Activated naive CD4-positive, alpha-beta T cell treated with anti-CD3 and anti-CD28 coated beads for 36 hours (primary cell): Measurements from ENCODE around the gene RRP9. TPM values are rescaled to one million over a fixed set of nuclear protein-coding genes. Genes with fewer than 3 reads are reported as not detected.
A peak's percentile ranks its signal among the peaks of the same experiment; 100 is the strongest.

Experiments used
- CTCF ChIA-PET: fragments of 350-600 bp; sonication (Branson Sonifier 250); formaldehyde crosslinking; loops from one replicate; lab custom pipeline; 2021; ENCODE audit warnings: antibody characterized with exemption; lab: Charles Lee
- DNase-seq: peaks from one replicate; pipeline ENCODE4 v3.0.0-alpha.2; 2020
- H3K27ac Mint-ChIP-seq: one replicate; pipeline ENCODE4 v1.8.0; 2021; ENCODE audit warnings: mild to moderate bottlenecking, mixed read lengths
- H3K27me3 Mint-ChIP-seq: one replicate; pipeline ENCODE4 v1.8.0; 2021; ENCODE audit warnings: low read depth, mixed read lengths
- H3K36me3 Mint-ChIP-seq: one replicate; pipeline ENCODE4 v1.8.0; 2021; ENCODE audit warnings: low read depth, mixed read lengths
- H3K4me1 Mint-ChIP-seq: one replicate; pipeline ENCODE4 v1.8.0; 2021; ENCODE audit warnings: low read depth, mixed read lengths
- H3K4me3 Mint-ChIP-seq: one replicate; pipeline ENCODE4 v1.8.0; 2021; ENCODE audit warnings: mild to moderate bottlenecking, moderate library complexity, mixed read lengths
- H3K9me3 Mint-ChIP-seq: one replicate; pipeline ENCODE4 v1.8.0; 2021; ENCODE audit warnings: mixed read lengths
- intact Hi-C: fragments of 100-400 bp; cut with micrococcal nuclease; formaldehyde crosslinking; loops from one replicate; pipeline ENCODE4 v1.15.1; 2023
- total RNA-seq, 2 experiments: library from RNA; stranded (reverse); gene quantifications; one replicate each; pipeline ENCODE4 v1.2.3, GENCODE V29; 2021

Gene RRP9
- total RNA-seq, 2 experiments from 2014 or later = 24.6 to 25.0 TPM

DNA sequence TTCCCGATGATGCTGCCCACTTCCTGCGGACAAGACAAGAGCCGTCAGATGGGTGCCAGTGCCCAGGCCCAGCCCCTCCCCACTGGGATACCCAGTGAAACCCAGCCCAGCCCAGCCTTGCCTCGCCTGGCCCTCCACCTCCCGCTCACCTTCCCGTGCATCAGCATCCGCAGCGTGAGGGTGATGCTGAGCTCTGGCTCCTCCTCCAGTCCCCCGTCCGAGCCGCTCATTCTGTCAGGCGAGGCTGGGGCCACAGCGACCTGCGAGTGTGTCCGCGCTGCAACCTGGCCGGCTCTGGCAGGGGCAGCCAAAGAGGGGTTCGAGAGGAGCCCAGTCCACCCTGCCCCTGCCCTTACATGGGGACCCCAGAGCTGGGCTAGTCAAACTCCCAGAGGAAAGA lies 19.3 kb upstream of the RRP9 start:
- CTCF ChIA-PET = interaction anchor here (3.3 kb wide), 1 partner anchor 13 kb away, joined by 11 read pairs; the partner anchor contains the start of genes ABHD14A and ABHD14B
- H3K27me3 Mint-ChIP-seq = no peaks in the 10 kb centered on the region
- intact Hi-C loops = no loop called here
- no peaks in the 10 kb centered on the region for H3K4me1 Mint-ChIP-seq
- DNase-seq = no peak
- H3K4me3 Mint-ChIP-seq = no peak overlapping the region
- no peak overlapping the region for H3K27ac Mint-ChIP-seq
- no peaks in the 10 kb centered on the region for H3K36me3 Mint-ChIP-seq
- H3K9me3 Mint-ChIP-seq = no peaks in the 10 kb centered on the region

DNA sequence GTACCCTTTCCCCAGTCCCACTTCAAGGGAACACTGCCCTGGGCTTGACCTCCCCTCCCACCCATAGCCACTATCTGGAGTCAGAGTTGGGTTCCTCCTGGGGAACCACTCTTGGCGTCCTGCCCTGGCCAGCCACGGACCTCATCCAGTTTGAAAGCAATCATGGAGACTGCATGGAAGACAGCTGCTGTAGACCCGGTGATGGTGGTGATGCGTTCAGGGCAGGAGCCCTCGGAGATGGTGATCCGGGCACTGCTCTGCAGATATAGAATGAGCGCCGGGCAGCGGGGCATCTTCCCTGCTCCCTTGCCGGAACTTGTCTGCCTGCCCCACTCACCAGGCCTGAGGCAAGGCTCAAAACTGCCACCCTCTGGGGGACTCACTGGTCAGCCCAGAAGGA lies 18.7 kb upstream of the RRP9 start:
- H3K4me3 Mint-ChIP-seq = no peak overlapping the region
- H3K9me3 Mint-ChIP-seq = no peaks in the 10 kb centered on the region
- no peaks in the 10 kb centered on the region for H3K36me3 Mint-ChIP-seq
- intact Hi-C loops = no loop called here
- H3K27me3 Mint-ChIP-seq = no peaks in the 10 kb centered on the region
- no peaks in the 10 kb centered on the region for H3K4me1 Mint-ChIP-seq
- H3K27ac Mint-ChIP-seq = no peak overlapping the region
- CTCF ChIA-PET = interaction anchor here (1.0 to 3.3 kb wide), 2 partner anchors 14 to 41 kb away, joined by 3 to 11 read pairs; partner anchors contain the start of genes ABHD14A and ABHD14B
- no peak for DNase-seq

DNA sequence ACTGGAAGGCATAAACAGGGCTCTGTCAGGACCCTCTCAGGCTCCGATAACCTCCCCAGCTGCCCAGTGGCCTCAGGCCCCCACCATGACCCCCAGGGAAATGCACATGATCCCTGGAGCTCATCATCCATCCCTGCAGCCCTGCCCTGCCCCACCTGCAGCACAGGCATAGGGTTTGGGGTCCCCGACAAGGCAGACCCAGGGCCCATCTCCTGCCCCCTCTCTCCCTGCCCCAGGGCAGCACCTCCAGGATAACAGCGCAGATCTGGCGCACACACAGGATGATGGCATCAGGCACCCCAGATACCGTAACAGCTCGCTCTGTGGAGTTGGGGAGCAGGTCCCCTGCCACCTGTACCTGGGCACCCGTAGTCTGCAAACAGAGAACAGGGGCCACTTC lies 17.9 kb upstream of the RRP9 start:
- intact Hi-C loops = no loop called here
- Mint-ChIP-seq H3K4me3 (no peak overlapping the region), H3K4me1 (no peaks in the 10 kb centered on the region), H3K9me3 (no peaks in the 10 kb centered on the region), H3K27ac (no peak overlapping the region), H3K36me3 (no peaks in the 10 kb centered on the region), H3K27me3 (peaks cover 7% of the 10 kb centered on the region)
- DNase-seq = no peak
- CTCF ChIA-PET = interaction anchor here (1.0 kb wide), 1 partner anchor 42 kb away, joined by 3 read pairs; no protein-coding TSS in a partner anchor

DNA sequence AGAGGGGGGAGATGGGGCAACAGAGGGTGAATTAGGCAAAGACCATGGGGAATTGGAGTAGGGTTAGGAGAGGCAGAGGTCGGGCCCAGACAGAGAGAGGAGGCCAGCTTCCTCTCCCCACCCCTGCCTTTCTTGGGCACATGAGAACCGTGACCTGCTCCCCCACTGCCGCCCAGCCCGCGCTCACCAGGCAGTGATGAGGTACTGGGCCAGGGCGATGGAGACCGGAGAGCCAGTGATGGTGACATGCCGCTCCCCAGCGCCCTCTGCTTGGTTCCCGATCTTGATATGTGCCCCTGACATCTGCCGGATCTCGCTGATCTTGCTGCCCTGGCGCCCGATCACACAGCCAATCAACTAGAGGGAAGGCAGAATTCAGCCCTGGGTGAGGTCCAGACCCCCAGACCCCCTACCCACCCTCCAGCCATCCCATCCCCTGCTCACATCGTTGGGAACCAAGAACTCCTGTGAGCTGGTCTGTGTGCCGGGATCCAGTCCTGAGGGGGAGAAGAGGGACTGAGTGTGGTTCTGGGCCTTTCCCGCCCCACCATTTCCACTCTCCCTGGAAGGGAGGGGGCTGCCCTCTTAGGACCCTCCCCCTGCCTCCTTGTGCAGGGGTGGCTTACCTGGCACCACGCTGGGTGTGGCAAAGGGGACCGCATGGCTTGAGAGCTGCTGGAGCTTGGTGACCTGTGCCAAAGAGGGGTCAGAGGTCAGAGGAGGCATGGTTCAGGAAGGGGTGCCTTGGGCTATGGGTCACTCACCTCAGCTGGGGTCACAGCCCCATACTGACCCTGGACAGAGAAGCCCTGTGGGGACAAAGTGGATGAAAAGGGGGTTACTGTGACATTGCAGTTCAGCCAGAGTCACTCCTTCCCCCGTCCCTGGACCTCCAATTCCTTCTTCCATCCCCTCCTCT lies 17.2 kb upstream of the RRP9 start:
- CTCF ChIA-PET = interaction anchor here (1.1 kb wide), 1 partner anchor 16 kb away, joined by 3 read pairs; no protein-coding TSS in a partner anchor

DNA sequence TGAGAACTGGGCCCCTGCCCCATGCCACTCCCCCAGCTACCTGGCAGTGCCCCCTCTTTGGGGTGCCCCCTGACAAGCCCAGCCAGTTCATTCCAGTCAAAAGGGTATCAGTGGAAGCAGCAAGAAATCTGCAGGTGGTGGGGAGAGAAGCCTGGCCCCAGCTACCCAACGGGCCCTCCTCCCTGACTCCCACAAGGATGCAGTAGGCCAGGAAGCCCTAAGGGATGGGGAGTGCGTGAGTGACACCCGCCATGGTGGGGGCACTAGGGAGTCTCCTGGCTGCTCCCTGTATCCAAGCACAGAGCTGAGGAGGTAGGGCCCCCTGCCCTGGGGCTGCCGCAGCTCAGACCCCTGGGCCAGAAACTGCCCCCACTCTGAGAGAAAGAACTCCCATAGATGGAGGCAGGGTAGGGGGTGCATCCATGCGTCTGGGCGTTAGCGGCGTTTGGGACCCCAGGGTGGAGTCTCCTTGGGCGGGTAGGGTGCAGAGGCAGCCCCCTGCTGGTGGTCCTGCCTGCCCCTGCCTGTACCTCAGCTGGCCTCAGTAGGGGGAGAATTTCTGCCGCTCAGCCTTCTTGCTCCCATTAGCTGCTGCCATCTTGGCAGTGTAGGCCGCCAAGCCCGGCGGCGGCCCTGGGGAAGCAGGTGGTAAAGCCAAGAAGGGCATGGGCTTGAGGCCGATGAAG lies 16.0 kb upstream of the RRP9 start:
- CTCF ChIA-PET = interaction anchor here (1.1 to 1.4 kb wide), 2 partner anchors 15 kb away, joined by 3 to 4 read pairs; partner anchors contain the start of gene PARP3

More for the DNA sequence above, 17.2 kb upstream of the RRP9 start:
- H3K9me3 Mint-ChIP-seq = no peaks in the 10 kb centered on the region
- peaks cover 13% of the 10 kb centered on the region for H3K27me3 Mint-ChIP-seq
- H3K36me3 Mint-ChIP-seq = no peaks in the 10 kb centered on the region
- no peak overlapping the region for H3K27ac Mint-ChIP-seq
- intact Hi-C loops = no loop called here
- no peaks in the 10 kb centered on the region for H3K4me1 Mint-ChIP-seq
- no peak for DNase-seq
- H3K4me3 Mint-ChIP-seq = no peak overlapping the region

DNA sequence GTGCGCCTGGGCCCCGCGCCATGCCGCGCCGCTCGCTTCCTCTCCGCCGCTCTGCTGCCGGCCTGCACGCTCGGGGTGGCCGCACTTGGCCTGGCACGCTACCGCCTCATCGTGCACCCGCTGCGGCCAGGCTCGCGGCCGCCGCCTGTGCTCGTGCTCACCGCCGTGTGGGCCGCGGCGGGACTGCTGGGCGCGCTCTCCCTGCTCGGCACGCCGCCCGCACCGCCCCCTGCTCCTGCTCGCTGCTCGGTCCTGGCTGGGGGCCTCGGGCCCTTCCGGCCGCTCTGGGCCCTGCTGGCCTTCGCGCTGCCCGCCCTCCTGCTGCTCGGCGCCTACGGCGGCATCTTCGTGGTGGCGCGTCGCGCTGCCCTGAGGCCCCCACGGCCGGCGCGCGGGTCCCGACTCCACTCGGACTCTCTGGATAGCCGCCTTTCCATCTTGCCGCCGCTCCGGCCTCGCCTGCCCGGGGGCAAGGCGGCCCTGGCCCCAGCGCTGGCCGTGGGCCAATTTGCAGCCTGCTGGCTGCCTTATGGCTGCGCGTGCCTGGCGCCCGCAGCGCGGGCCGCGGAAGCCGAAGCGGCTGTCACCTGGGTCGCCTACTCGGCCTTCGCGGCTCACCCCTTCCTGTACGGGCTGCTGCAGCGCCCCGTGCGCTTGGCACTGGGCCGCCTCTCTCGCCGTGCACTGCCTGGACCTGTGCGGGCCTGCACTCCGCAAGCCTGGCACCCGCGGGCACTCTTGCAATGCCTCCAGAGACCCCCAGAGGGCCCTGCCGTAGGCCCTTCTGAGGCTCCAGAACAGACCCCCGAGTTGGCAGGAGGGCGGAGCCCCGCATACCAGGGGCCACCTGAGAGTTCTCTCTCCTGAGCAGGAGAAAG lies 14.4 kb upstream of the RRP9 start:
- Mint-ChIP-seq H3K27me3 (peaks cover 17% of the 10 kb centered on the region), H3K9me3 (no peaks in the 10 kb centered on the region), H3K36me3 (no peaks in the 10 kb centered on the region), H3K27ac (no peak overlapping the region), H3K4me1 (no peaks in the 10 kb centered on the region), H3K4me3 (peak overlapping the region; percentile 33)
- intact Hi-C loops = loop anchor here (1.0 to 2.0 kb wide), 2 partner anchors 14 to 19 kb away; partner anchors contain the start of genes ABHD14A, ABHD14B and PARP3
- DNase-seq = peak; percentile 50
- CTCF ChIA-PET = interaction anchor here (1.3 to 1.4 kb wide), 3 partner anchors 13 to 15 kb away, joined by 3 to 4 read pairs (median 4); partner anchors contain the start of gene PARP3

More for the DNA sequence above, 16.0 kb upstream of the RRP9 start:
- Mint-ChIP-seq H3K27me3 (peaks cover 17% of the 10 kb centered on the region), H3K4me1 (no peaks in the 10 kb centered on the region), H3K27ac (no peak overlapping the region), H3K9me3 (no peaks in the 10 kb centered on the region), H3K36me3 (no peaks in the 10 kb centered on the region), H3K4me3 (no peak overlapping the region)
- intact Hi-C loops = loop anchor here (2.0 kb wide), 1 partner anchor 17 kb away; the partner anchor contains the start of genes ABHD14A and ABHD14B
- DNase-seq = no peak

DNA sequence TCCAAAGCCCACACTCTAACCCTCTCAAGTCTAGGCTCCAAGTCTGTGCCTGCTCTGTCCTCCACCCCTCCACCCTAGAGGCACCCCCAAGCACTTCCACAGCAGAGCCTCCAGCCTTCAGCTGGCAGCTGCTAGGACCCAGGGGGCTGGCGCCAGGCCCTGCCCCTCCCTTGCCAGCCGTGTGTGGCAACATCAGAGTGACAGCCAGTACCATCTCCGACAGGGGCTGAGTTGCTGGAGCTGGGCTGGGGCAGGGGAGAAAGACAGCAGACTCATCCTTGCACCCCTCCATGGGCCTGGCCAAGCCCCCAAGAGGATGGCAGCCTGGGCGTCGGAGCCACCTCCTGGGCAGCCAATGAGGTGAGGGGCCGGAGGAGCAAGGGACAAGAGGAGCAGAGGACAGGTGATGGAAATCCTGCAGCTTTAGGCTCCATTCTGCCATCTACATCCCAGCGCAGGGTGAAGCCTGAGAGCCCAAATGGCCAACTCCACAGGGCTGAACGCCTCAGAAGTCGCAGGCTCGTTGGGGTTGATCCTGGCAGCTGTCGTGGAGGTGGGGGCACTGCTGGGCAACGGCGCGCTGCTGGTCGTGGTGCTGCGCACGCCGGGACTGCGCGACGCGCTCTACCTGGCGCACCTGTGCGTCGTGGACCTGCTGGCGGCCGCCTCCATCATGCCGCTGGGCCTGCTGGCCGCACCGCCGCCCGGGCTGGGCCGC lies 13.6 kb upstream of the RRP9 start, which contains the start of gene GPR62:
TSS of gene GPR62 (plus strand) at position 207 of the 718 bp plus-strand sequence. CDS start at position 479, 272 bp downstream.
- Mint-ChIP-seq H3K4me3 (peak within 1 kb of the TSS; percentile 17), H3K9me3 (no peaks in the 10 kb centered on the region), H3K4me1 (no peaks in the 10 kb centered on the region), H3K36me3 (no peaks in the 10 kb centered on the region), H3K27me3 (peaks cover 17% of the 10 kb centered on the region), H3K27ac (no peak within 1 kb of the TSS)
- CTCF ChIA-PET = interaction anchor here (1.3 to 2.1 kb wide), 3 partner anchors 11 to 16 kb away, joined by 3 to 6 read pairs (median 4); no protein-coding TSS in a partner anchor
- intact Hi-C loops = no loop called here
- no peak for DNase-seq

DNA sequence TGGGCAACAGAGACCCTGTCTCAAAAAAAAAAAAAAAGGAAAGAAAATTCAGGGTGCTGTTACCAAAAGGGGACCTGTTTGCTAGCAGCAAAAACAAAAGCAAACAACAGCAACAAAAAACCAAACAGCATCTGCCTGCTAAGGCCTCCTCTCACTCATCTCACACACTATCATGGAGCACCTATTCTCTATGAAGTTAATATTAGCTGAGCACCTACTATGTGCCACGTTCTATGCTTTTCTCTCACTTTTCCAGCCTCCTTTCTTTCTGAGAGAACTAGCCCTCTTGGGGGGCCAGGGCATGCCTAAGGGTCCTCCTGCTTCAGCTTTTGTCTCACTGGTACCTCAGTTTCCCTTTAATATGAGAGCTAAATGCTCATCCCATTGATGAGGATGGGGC lies 13.0 kb upstream of the RRP9 start:
- H3K4me3 Mint-ChIP-seq = no peak overlapping the region
- CTCF ChIA-PET = interaction anchor here (0.9 to 2.1 kb wide), 4 partner anchors 10 to 17 kb away, joined by 3 to 6 read pairs (median 4); no protein-coding TSS in a partner anchor
- peaks cover 17% of the 10 kb centered on the region for H3K27me3 Mint-ChIP-seq
- intact Hi-C loops = no loop called here
- H3K9me3 Mint-ChIP-seq = no peaks in the 10 kb centered on the region
- no peak for DNase-seq
- no peaks in the 10 kb centered on the region for H3K4me1 Mint-ChIP-seq
- H3K27ac Mint-ChIP-seq = no peak overlapping the region
- no peaks in the 10 kb centered on the region for H3K36me3 Mint-ChIP-seq

DNA sequence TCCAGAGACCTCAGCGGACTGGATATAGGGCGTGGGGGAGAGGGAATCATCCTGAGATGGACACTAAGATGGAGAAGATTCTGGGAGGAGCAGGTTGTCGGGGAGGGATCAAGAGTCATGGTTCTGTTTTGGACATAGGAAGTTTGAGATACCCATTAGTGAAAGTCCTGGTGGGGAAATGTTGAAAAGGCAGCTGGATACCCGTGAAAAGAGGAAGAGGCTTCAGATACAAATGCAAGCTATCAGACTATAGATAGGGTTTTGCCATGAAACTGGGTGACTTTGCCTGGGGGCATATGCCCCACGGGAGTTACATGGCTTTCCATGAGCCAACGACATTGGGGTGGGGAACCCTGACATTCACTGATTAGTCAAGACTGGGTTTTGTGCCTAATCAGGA lies 12.4 kb upstream of the RRP9 start:
- H3K9me3 Mint-ChIP-seq = no peaks in the 10 kb centered on the region
- intact Hi-C loops = no loop called here
- DNase-seq = no peak
- no peaks in the 10 kb centered on the region for H3K4me1 Mint-ChIP-seq
- H3K4me3 Mint-ChIP-seq = no peak overlapping the region
- H3K27ac Mint-ChIP-seq = no peak overlapping the region
- no peaks in the 10 kb centered on the region for H3K36me3 Mint-ChIP-seq
- peaks cover 17% of the 10 kb centered on the region for H3K27me3 Mint-ChIP-seq
- CTCF ChIA-PET = interaction anchor here (0.9 to 2.1 kb wide), 2 partner anchors 10 to 11 kb away, joined by 3 to 6 read pairs; no protein-coding TSS in a partner anchor

DNA sequence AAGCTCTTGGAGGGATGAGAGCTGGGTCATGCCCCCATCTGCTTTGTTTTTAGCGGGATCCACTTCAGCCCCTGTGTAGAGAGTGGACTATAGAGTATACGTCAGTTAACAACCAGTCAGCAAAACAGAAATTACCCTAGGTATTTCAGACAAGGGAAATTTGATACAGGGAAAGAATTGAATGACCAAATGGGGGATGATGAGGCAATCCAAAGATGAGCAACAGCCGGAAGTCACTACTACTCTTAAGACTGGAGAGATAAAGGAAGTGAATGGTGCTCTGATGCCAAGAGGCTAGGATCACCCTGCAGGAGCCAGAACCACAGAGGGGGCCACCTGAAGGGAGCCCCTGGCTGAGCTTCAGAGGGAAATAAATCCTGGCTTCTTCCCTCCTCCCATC lies 11.7 kb upstream of the RRP9 start:
- Mint-ChIP-seq H3K4me3 (no peak overlapping the region), H3K9me3 (no peaks in the 10 kb centered on the region), H3K27me3 (peaks cover 17% of the 10 kb centered on the region), H3K36me3 (no peaks in the 10 kb centered on the region), H3K4me1 (no peaks in the 10 kb centered on the region), H3K27ac (no peak overlapping the region)
- CTCF ChIA-PET = interaction anchor here (2.1 kb wide), 1 partner anchor 9 kb away, joined by 6 read pairs; no protein-coding TSS in a partner anchor
- intact Hi-C loops = no loop called here
- no peak for DNase-seq

DNA sequence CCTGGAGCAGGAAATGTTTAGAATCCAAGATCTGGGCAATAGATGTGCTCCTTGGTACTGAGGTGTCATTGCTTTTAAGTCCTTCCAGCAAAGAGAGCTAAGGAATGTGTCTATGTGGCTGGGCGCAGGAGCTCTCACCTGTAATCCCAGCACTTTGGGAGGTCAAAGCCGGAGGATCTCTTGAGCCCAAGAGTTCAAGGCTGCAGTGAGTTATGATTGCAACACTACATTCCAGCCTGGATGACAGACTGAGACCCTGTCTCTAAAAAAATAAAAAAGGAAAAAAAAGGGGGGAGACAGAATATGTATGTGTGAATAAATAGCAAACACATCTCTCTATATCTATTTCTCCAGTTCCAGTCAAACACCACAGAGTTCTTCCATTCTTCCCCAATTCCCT lies 9.2 kb upstream of the RRP9 start:
- no peak for DNase-seq
- Mint-ChIP-seq H3K27me3 (peaks cover 17% of the 10 kb centered on the region), H3K27ac (no peak overlapping the region), H3K36me3 (no peaks in the 10 kb centered on the region), H3K9me3 (no peaks in the 10 kb centered on the region), H3K4me1 (no peaks in the 10 kb centered on the region), H3K4me3 (no peak overlapping the region)
- intact Hi-C loops = no loop called here
- CTCF ChIA-PET = interaction anchor here (1.8 kb wide), 1 partner anchor 8 kb away, joined by 4 read pairs; no protein-coding TSS in a partner anchor
